Heart right ventricle (tissue), 16 donors: ENCODE data around the gene ATG13. TPM values are rescaled to one million over a fixed set of nuclear protein-coding genes. Genes with fewer than 3 reads are reported as not detected.
"Not testable (repeated sequence)": the region's sequence is repeated elsewhere in the genome, so short reads cannot be mapped to it uniquely, and the experiment has no call there.

ENCODE experiments used
- ATAC-seq, 8 donors: fragments of 200-7000 bp; cut with Tn5 transposase; one replicate each; pipeline ENCODE4 v1.9.1; 2020; ENCODE audit warnings: mild to moderate bottlenecking in 8 of 8, moderate library complexity in 8 of 8, moderate number of reproducible peaks in 1 of 8
- DNase-seq, 2 donors: peaks; one replicate each; pipeline ENCODE4 v3.0.0-alpha.2; 2020
- H3K27ac ChIP-seq, 10 donors: fragments of 200-600 bp; sonication (generic) in 2 of 10; one replicate each; pipeline versions ENCODE4 v1.5.0 to v1.8.0; 2020 to 2022; ENCODE audit warnings: mild to moderate bottlenecking in 3 of 10
- H3K27me3 ChIP-seq, 7 donors: fragments of 200-600 bp; one replicate each; pipeline ENCODE4 v1.8.0; 2021 to 2022; ENCODE audit warnings: mild to moderate bottlenecking in 2 of 7
- H3K36me3 ChIP-seq, 9 donors: fragments of 200-600 bp; sonication (generic) in 1 of 9; one replicate each; pipeline versions ENCODE4 v1.5.0 to v1.8.0; 2020 to 2022; ENCODE audit warnings: mild to moderate bottlenecking in 2 of 9
- H3K4me1 ChIP-seq, 9 donors: fragments of 200-600 bp; sonication (generic) in 1 of 9; one replicate each; pipeline versions ENCODE4 v1.5.0 to v1.8.0; 2020 to 2022; ENCODE audit warnings: mild to moderate bottlenecking in 4 of 9
- H3K4me3 ChIP-seq, 10 donors: fragments of 200-600 bp; sonication (generic) in 2 of 10; one replicate each; pipeline versions ENCODE4 v1.5.0 to v1.8.0; 2020 to 2022; ENCODE audit warnings: mild to moderate bottlenecking in 7 of 10, moderate library complexity in 2 of 10
- H3K9me3 ChIP-seq, 11 donors: fragments of 200-600 bp in 10 of 11; sonication (generic) in 2 of 11; one replicate each; pipeline versions ENCODE4 v1.5.0 to v1.8.0; 2013 to 2022; ENCODE audit warnings: mild to moderate bottlenecking in 2 of 11, control low read depth in 1 of 11, moderate library complexity in 1 of 11
- CTCF ChIP-seq, 9 donors: fragments of 200-600 bp; sonication (generic) in 2 of 9; IDR thresholded peaks; one replicate each; pipeline versions ENCODE4 v1.5.0 to v1.8.0; 2021 to 2022; ENCODE audit warnings: antibody characterized with exemption in 9 of 9, mild to moderate bottlenecking in 5 of 9, moderate library complexity in 1 of 9
- WGBS, 2 donors: extraction: QIAGEN DNeasy Blood & Tissue Kit; methylation state at CpG; one replicate each; pipeline ENCODE4 v1.1.7; 2013; ENCODE audit warnings: inconsistent platforms in 1 of 2; 5-methylcytosine and 5-hydroxymethylcytosine counted together
- intact Hi-C, 10 donors: fragments of 100-400 bp; cut with DNase I; formaldehyde crosslinking; loops; one replicate each; pipeline versions ENCODE4 v1.11.1 to v1.14.2; 2022
- polyA plus RNA-seq, 2 donors: library from polyadenylated mRNA; stranded (reverse); fragments of 200-250 nt; gene quantifications; one replicate each; pipeline ENCODE4 v1.2.3, GENCODE V29; 2013
- total RNA-seq, 10 donors: library from RNA; stranded (reverse); fragmentation: NEBNext Ultra II Directional in 3 of 10; extraction: Animal tissue kit (Norgen Biotek cat#: 25700) in 3 of 10; gene quantifications; one replicate each; pipeline versions ENCODE4 v1.2.1 to v1.2.4, GENCODE V29; 2021 to 2023
- donor health status: Arrhythmogenic right ventricular cardiomyopathy.
- donor health status: ischemic (EF 13 %, LVEDD 7.1; RV severe dilation, severe dysfunction).
- donor health status: healthy with polysubstance abuse.
- donor health status: DM: no; HTN: yes; CAD: no.
- donor health status: DM: no; HTN: no; CAD: no.
- donor health status: ischemic (EF 25% LVEDD 6.9; RV normal size, moderate dysfunction).
- donor health status: ischemic (EF 25% LVEDD 5.7; RV mildly dilated, moderate dysfunction).
- donor health status: healthy.
- donor health status: DM: yes; HTN: yes; CAD: no.
- donor health status: Ischemic cardiomyopathy.
- donor health status: ischemic (EF 35%, LVEDD 5.7; RV mildly dilated, moderate dysfunction).
- donor health status: nonischemic (EF 11% LVEDD 7.7; RV severe dilation, severe dysfunction).
- donor health status: DM: yes; HTN: yes; CAD: no.
- donor health status: PGD.
- donor health status: ischemic (EF 29% LVEDD 5.4; RV normal size, mild dysfunction).
- donor health status: nonischemic (EF 23%, LVEDD 6.1; RV moderate dilation, normal function).

Gene ATG13
- total and polyA plus RNA-seq, 12 donors: 25.8 to 50.6 (median 40.8) TPM

- 100% methylated on average over 1 of the region's 1 CpG for WGBS, 2 donors
- Histone ChIP-seq H3K27me3 (no peaks in the 10 kb centered on the region), H3K4me1 (peaks cover 0 to 19% (median 15%) of the 10 kb centered on the region in 9 donors), H3K9me3 (peaks cover 0 to 4% (median 0%) of the 10 kb centered on the region in 11 donors), H3K4me3 (no peak overlapping the region), H3K27ac (no peak overlapping the region), H3K36me3 (peaks cover 0 to 5% (median 0%) of the 10 kb centered on the region in 9 donors)
- ATAC-seq (no peak), DNase-seq (no peak)
- intact Hi-C loops: no loop called here
- TF ChIP-seq CTCF (IDR thresholded peaks at IDR 0.05): no peak
Observed at GRCh38 chr11:46577058-46577457, 40.3 kb upstream of the ATG13 start.

GRCh38 chr11:46582588-46582987 lies 34.8 kb upstream of the ATG13 start:
- DNase-seq: no peak
- 95% methylated on average over 5 of the region's 5 CpGs for WGBS, 2 donors

GRCh38 chr11:46583513-46583912 lies 33.8 kb upstream of the ATG13 start:
- DNase-seq, H3K9me3 ChIP-seq, ATAC-seq, H3K27me3 ChIP-seq, H3K4me3 ChIP-seq, intact Hi-C loops, H3K27ac ChIP-seq: not testable (repeated sequence)
- 89 to 91% methylated on average over 1 of the region's 1 CpG for WGBS, 2 donors
- Histone ChIP-seq H3K36me3 (peaks cover 0 to 16% (median 0%) of the 10 kb centered on the region in 9 donors), H3K4me1 (peaks cover 0 to 10% (median 0%) of the 10 kb centered on the region in 9 donors)

More at GRCh38 chr11:46582588-46582987, 34.8 kb upstream of the ATG13 start:
- TF ChIP-seq CTCF (IDR thresholded peaks at IDR 0.05): no peak
- no peak overlapping the region for H3K4me3 ChIP-seq
- intact Hi-C loops: no loop called here
- H3K9me3 ChIP-seq: peaks cover 0 to 5% (median 0%) of the 10 kb centered on the region in 11 donors
- peaks cover 0 to 8% (median 0%) of the 10 kb centered on the region in 9 donors for H3K4me1 ChIP-seq
- no peak overlapping the region for H3K27ac ChIP-seq
- no peaks in the 10 kb centered on the region for H3K27me3 ChIP-seq
- no peak for ATAC-seq
- H3K36me3 ChIP-seq: peaks cover 0 to 16% (median 0%) of the 10 kb centered on the region in 9 donors

- H3K4me1 ChIP-seq: peaks cover 6 to 53% (median 43%) of the 10 kb centered on the region in 9 donors
- TF ChIP-seq CTCF (IDR thresholded peaks at IDR 0.05): no peak
- ATAC-seq (no peak), DNase-seq (no peak)
- no peaks in the 10 kb centered on the region for H3K27me3 ChIP-seq
- H3K27ac ChIP-seq: no peak overlapping the region
- H3K9me3 ChIP-seq: no peaks in the 10 kb centered on the region
- H3K36me3 ChIP-seq: peaks cover 0 to 16% (median 0%) of the 10 kb centered on the region in 9 donors
- H3K4me3 ChIP-seq: no peak overlapping the region
- 84 to 87% methylated on average over 5 of the region's 5 CpGs for WGBS, 2 donors
- intact Hi-C loops: no loop called here
Observed at GRCh38 chr11:46588131-46588530, 29.2 kb upstream of the ATG13 start.

- H3K4me1 ChIP-seq: peaks cover 6 to 54% (median 44%) of the 10 kb centered on the region in 9 donors
Observed at GRCh38 chr11:46588915-46589314, 28.4 kb upstream of the ATG13 start.

More at GRCh38 chr11:46588915-46589314, 28.4 kb upstream of the ATG13 start:
- intact Hi-C loops: no loop called here
- no peaks in the 10 kb centered on the region for H3K27me3 ChIP-seq
- no peak overlapping the region for H3K4me3 ChIP-seq
- no peak overlapping the region for H3K27ac ChIP-seq
- ATAC-seq (no peak), DNase-seq (no peak)
- no peak for TF ChIP-seq CTCF (IDR thresholded peaks at IDR 0.05)
- H3K9me3 ChIP-seq: no peaks in the 10 kb centered on the region
- peaks cover 0 to 16% (median 0%) of the 10 kb centered on the region in 9 donors for H3K36me3 ChIP-seq
